ENCODE data around the gene IRF9. TPM values are rescaled to one million over a fixed set of nuclear protein-coding genes. Genes with fewer than 3 reads are reported as not detected.
A peak's percentile ranks its signal among the peaks of the same experiment; 100 is the strongest.

IRF9 gene
- total and polyA plus RNA-seq, 2 of the 13 experiments (the other 11 are each of a cell fraction or from before 2014, with no cell fraction given) = 14.9 to 49.7 TPM

DNA sequence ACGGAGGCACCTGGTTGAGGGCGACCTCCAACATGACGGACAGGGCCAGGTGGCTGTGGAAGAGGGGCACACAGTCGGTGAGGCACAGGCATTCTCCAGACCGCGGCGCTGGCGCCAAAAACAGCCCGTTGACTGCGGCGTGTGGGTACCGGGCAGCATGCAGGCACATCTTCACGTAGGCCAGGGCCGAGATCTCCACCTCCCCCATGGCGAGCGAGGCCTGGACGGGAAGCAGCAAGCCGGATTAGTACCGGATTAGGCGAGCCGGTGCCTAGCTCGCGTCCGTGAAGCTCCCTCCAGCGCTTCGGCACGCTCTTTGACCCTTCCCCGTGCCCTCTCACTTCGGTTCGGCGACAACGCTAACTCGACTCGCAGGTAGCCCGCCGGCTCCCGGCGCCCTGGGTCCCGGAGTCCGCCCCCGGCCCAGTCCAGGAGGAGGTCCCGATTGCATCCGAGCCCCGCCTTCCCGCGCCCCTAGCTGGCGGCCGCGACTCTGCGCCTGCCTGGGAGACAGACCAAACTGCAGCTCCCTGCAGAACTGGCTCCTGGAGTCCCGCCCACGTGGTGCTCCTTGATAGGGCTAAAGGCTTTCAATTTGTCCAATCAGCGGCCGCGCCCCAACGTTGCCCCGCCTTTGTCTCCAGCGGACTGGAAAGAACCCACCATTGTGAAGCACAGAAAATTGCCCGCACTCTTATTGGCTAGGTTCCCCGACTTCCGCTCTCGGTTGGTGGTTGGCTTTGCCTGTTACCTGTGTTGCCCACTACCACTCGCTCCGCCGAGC, 19.8 kb upstream of the IRF9 start, which contains the start of gene EMC9 (continued):
- TF ChIP-seq, protein P1, sequence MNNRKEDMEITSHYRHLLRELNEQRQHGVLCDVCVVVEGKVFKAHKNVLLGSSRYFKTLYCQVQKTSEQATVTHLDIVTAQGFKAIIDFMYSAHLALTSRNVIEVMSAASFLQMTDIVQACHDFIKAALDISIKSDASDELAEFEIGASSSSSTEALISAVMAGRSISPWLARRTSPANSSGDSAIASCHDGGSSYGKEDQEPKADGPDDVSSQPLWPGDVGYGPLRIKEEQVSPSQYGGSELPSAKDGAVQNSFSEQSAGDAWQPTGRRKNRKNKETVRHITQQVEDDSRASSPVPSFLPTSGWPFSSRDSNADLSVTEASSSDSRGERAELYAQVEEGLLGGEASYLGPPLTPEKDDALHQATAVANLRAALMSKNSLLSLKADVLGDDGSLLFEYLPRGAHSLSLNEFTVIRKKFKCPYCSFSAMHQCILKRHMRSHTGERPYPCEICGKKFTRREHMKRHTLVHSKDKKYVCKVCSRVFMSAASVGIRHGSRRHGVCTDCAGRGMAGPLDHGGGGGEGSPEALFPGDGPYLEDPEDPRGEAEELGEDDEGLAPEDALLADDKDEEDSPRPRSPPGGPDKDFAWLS (CRISPR knock-in tag; IDR thresholded peaks at IDR 0.05; ENCODE audit: borderline replicate concordance) = no peak
- TF ChIP-seq MYNN (CRISPR knock-in tag; IDR thresholded peaks at IDR 0.05; ENCODE audit: low read depth) = peak; percentile 69; the same call in 1 of the 2 replicates
- TF ChIP-seq, protein P2, sequence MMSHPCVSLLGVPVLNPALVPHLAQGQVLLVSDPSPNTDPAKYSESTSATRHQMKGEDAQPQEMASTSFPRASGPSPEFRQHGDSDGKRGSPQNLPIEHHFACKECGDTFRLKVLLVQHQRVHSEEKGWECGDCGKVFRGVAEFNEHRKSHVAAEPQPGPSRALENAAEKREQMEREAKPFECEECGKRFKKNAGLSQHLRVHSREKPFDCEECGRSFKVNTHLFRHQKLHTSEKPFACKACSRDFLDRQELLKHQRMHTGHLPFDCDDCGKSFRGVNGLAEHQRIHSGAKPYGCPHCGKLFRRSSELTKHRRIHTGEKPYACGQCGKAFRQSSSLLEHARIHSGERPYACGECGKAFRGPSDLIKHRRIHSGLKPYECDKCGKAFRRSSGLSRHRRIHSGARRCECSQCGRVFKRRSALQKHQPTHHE (CRISPR knock-in tag; IDR thresholded peaks at IDR 0.05; ENCODE audit: borderline replicate concordance) = peak; percentile 80
- TF ChIP-seq SOX5 (CRISPR knock-in tag; IDR thresholded peaks at IDR 0.05; ENCODE audit: borderline replicate concordance) = no peak; the same call in 1 of the 2 replicates
- TF ChIP-seq DNMT1 (CRISPR knock-in tag; IDR thresholded peaks at IDR 0.05) = peak; percentile 95
- TF ChIP-seq, protein P3, sequence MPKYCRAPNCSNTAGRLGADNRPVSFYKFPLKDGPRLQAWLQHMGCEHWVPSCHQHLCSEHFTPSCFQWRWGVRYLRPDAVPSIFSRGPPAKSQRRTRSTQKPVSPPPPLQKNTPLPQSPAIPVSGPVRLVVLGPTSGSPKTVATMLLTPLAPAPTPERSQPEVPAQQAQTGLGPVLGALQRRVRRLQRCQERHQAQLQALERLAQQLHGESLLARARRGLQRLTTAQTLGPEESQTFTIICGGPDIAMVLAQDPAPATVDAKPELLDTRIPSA (CRISPR knock-in tag; IDR thresholded peaks at IDR 0.05; ENCODE audit: borderline replicate concordance) = no peak
- TF ChIP-seq, protein P4, sequence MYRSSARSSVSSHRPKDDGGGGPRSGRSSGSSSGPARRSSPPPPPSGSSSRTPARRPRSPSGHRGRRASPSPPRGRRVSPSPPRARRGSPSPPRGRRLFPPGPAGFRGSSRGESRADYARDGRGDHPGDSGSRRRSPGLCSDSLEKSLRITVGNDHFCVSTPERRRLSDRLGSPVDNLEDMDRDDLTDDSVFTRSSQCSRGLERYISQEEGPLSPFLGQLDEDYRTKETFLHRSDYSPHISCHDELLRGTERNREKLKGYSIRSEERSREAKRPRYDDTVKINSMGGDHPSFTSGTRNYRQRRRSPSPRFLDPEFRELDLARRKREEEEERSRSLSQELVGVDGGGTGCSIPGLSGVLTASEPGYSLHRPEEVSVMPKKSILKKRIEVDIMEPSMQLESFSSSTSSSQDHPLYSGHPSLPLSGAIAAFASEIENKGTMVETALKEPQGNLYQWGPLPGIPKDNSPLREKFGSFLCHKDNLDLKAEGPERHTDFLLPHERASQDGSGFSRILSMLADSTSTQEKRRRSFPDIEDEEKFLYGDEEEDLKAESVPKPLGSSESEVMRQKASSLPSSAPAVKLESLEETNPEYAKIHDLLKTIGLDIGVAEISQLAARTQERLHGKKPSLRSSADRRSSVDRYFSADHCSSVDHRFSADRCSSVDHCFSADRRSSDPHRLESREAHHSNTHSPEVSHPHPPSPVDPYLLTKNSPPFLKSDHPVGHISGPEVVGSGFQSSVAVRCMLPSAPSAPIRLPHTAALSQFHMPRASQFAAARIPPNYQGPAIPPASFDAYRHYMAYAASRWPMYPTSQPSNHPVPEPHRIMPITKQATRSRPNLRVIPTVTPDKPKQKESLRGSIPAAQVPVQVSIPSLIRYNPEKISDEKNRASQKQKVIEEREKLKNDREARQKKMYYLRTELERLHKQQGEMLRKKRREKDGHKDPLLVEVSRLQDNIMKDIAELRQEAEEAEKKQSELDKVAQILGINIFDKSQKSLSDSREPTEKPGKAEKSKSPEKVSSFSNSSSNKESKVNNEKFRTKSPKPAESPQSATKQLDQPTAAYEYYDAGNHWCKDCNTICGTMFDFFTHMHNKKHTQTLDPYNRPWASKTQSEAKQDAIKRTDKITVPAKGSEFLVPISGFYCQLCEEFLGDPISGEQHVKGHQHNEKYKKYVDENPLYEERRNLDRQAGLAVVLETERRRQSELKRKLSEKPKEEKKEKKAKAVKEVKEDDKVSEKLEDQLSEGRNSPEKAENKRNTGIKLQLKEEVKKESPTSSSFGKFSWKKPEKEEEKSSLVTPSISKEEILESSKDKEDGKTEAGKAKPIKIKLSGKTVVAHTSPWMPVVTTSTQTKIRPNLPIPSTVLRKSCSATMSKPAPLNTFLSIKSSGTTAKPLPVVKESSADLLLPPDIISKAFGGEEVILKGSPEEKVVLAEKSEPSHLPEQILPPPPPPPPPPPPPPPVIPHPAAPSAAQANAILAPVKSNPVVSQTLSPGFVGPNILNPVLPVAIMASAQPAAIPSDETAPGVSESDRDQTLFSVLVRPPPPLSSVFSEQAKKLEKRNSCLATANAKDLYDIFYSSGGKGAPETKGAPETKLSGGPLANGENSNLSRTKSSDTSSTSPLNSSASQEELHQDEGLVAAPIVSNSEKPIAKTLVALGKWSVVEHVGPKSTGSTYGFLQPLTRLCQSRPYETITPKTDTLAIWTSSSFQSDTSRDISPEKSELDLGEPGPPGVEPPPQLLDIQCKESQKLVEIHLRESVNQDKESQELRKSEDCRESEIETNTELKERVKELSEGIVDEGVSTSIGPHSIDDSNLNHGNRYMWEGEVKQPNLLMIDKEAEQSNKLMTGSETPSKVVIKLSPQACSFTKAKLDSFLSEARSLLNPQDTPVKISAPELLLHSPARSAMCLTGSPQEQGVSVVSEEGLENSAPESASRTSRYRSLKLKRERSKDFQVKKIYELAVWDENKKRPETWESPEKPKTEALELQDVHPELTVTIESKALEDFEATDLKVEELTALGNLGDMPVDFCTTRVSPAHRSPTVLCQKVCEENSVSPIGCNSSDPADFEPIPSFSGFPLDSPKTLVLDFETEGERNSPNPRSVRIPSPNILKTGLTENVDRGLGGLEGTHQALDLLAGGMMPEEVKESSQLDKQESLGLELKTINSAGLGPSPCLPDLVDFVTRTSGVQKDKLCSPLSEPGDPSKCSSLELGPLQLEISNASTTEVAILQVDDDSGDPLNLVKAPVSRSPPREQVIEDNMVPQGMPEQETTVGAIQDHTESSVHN (CRISPR knock-in tag; IDR thresholded peaks at IDR 0.05) = peak; percentile 64; the same call in 1 of the 2 replicates
- TF ChIP-seq, protein P5, sequence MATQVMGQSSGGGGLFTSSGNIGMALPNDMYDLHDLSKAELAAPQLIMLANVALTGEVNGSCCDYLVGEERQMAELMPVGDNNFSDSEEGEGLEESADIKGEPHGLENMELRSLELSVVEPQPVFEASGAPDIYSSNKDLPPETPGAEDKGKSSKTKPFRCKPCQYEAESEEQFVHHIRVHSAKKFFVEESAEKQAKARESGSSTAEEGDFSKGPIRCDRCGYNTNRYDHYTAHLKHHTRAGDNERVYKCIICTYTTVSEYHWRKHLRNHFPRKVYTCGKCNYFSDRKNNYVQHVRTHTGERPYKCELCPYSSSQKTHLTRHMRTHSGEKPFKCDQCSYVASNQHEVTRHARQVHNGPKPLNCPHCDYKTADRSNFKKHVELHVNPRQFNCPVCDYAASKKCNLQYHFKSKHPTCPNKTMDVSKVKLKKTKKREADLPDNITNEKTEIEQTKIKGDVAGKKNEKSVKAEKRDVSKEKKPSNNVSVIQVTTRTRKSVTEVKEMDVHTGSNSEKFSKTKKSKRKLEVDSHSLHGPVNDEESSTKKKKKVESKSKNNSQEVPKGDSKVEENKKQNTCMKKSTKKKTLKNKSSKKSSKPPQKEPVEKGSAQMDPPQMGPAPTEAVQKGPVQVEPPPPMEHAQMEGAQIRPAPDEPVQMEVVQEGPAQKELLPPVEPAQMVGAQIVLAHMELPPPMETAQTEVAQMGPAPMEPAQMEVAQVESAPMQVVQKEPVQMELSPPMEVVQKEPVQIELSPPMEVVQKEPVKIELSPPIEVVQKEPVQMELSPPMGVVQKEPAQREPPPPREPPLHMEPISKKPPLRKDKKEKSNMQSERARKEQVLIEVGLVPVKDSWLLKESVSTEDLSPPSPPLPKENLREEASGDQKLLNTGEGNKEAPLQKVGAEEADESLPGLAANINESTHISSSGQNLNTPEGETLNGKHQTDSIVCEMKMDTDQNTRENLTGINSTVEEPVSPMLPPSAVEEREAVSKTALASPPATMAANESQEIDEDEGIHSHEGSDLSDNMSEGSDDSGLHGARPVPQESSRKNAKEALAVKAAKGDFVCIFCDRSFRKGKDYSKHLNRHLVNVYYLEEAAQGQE (IDR thresholded peaks at IDR 0.05; ENCODE audit: borderline replicate concordance in 1 of 2, low read depth in 1 of 2, low read length in 2 of 2) = peak in 1 of 2 experiments; percentile 56; a peak in 2 of 4 replicates
- no peak for TF ChIP-seq ZNF33A (CRISPR knock-in tag; IDR thresholded peaks at IDR 0.05; ENCODE audit: borderline replicate concordance)
- peak; percentile 96 for TF ChIP-seq ATF7-NPFF (CRISPR knock-in tag; IDR thresholded peaks at IDR 0.05; ENCODE audit: low read depth)
- peak; percentile 99 for TF ChIP-seq ZNF235 (CRISPR knock-in tag; IDR thresholded peaks at IDR 0.05; ENCODE audit: borderline replicate concordance)

Data from HepG2 (cell line).